Panc1 (cell line): ENCODE data around the gene HORMAD2. TPM values are rescaled to one million over a fixed set of nuclear protein-coding genes. Genes with fewer than 3 reads are reported as not detected.

ENCODE experiments used
- ATAC-seq: fragments of 200-7000 bp; cut with Tn5 transposase; 2 replicates; pipeline ENCODE4 v1.9.1; 2020; ENCODE audit warnings: mild to moderate bottlenecking, moderate library complexity
- BruUV-seq: library from RNA; stranded (reverse); fragments of 400-500 nt; replicated peaks from 2 replicates; lab custom pipeline; 2021; lab: Mats Ljungman, UMichigan
- CTCF ChIA-PET: fragments of 300-600 bp; sonication (Branson Sonifier 250); formaldehyde crosslinking; loops from one replicate; lab custom pipeline; 2022; ENCODE audit warnings: antibody characterized with exemption; lab: Charles Lee
- POLR2A ChIA-PET: fragments of 300-600 bp; sonication (Branson Sonifier 250); formaldehyde crosslinking; loops from one replicate; lab custom pipeline; 2022; ENCODE audit warnings: antibody characterized with exemption; lab: Charles Lee
- DNase-seq: peaks from one replicate; pipeline ENCODE4 v3.0.0-alpha.2; 2010; ENCODE audit warnings: low read depth, low spot score
- H3K27ac ChIP-seq: 2 replicates; pipeline ENCODE4 v1.5.1; 2011; ENCODE audit warnings: mild to moderate bottlenecking, low read length, inconsistent platforms
- H3K27me3 ChIP-seq: fragments of 200-500 bp; sonication (Bioruptor generic); 2 replicates; pipeline ENCODE4 v1.6.0; 2014; ENCODE audit warnings: low read length, inconsistent platforms; ENCODE audit not compliant: control insufficient read depth, insufficient read depth
- H3K36me3 ChIP-seq: fragments of 200-500 bp; sonication (Bioruptor generic); 2 replicates; pipeline ENCODE4 v1.5.1; 2014; ENCODE audit warnings: inconsistent platforms, mild to moderate bottlenecking, low read length, moderate library complexity; ENCODE audit not compliant: control insufficient read depth, insufficient read depth
- H3K4me1 ChIP-seq: 2 replicates; pipeline ENCODE4 v1.5.1; 2011; ENCODE audit warnings: inconsistent platforms, mild to moderate bottlenecking, low read length, moderate library complexity; ENCODE audit not compliant: control insufficient read depth, insufficient read depth
- H3K4me3 ChIP-seq, 2 experiments: 2 replicates each; pipeline ENCODE4 v1.5.1; 2011 to 2012; ENCODE audit warnings: low read depth in 2 of 2, low read length in 2 of 2, mild to moderate bottlenecking in 2 of 2, inconsistent platforms in 1 of 2, moderate library complexity in 1 of 2
- H3K9me3 ChIP-seq: fragments of 200-500 bp; sonication (Bioruptor generic); 2 replicates; pipeline ENCODE4 v1.5.1; 2014; ENCODE audit warnings: low read depth, mild to moderate bottlenecking, inconsistent platforms, low read length, moderate library complexity; ENCODE audit not compliant: control insufficient read depth, insufficient read depth
- POLR2AphosphoS5 ChIP-seq: IDR thresholded peaks from 2 replicates; pipeline ENCODE4 v1.6.1; 2012; ENCODE audit warnings: mild to moderate bottlenecking, low read depth, low read length, moderate library complexity
- SIN3A ChIP-seq: IDR thresholded peaks from 2 replicates; pipeline ENCODE4 v1.6.1; 2012; ENCODE audit warnings: low read depth, mild to moderate bottlenecking, low read length, moderate library complexity, borderline replicate concordance; ENCODE audit not compliant: insufficient read depth
- in situ Hi-C: cut with HindIII; loops from 2 replicates; pipeline ENCODE4 v1.10.0; 2016; ENCODE audit warnings: low sequenced_read_pairs, low pct_unique_long_range_greater_than_20kb
- intact Hi-C: fragments of 100-400 bp; cut with micrococcal nuclease; formaldehyde crosslinking; loops from one replicate; pipeline ENCODE4 v1.10.0; 2022; ENCODE audit not compliant: unreplicated experiment
- total RNA-seq: library from RNA; stranded (reverse); gene quantifications from one replicate; pipeline ENCODE4 v1.2.1, GENCODE V29; 2021; ENCODE audit not compliant: unreplicated experiment
- TF ChIP-seq, protein P1 (sequence below), 2 experiments: IDR thresholded peaks; 2 replicates each; pipeline ENCODE4 v1.6.1; 2011 to 2012; ENCODE audit warnings: low read depth in 2 of 2, control low read depth in 1 of 2, low read length in 1 of 2, mild to moderate bottlenecking in 1 of 2, moderate library complexity in 1 of 2; ENCODE audit not compliant: insufficient read depth in 1 of 2
- TF ChIP-seq, protein P2 (sequence below): fragments of 450-650 bp; IDR thresholded peaks from 2 replicates; pipeline ENCODE4 v1.5.1; 2017; ENCODE audit warnings: mild to moderate bottlenecking

The HORMAD2 gene
- total RNA-seq, 1 experiment from 2014 or later, result not detected

DNA sequence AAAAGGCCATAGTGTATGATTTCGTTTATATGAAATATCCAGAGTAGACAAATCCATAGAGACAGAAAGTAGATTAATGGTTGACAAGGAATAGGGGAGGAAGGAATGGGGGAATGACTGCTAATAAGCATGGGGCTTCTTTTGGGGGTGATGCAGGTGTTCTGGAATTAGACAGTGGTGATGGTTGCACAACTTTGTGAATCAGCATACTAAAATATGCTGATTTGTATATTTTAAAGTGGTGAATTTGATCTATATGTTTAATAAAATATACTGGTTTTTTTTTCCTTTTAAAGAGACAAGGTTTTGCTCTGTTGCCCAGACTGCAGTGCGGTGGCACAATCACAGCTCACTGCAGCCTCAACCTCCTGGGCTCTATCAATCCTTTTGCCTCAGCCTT is 6.5 kb upstream of the HORMAD2 start:
- TF ChIP-seq POLR2AphosphoS5, result no peak
- TF ChIP-seq, protein P1, sequence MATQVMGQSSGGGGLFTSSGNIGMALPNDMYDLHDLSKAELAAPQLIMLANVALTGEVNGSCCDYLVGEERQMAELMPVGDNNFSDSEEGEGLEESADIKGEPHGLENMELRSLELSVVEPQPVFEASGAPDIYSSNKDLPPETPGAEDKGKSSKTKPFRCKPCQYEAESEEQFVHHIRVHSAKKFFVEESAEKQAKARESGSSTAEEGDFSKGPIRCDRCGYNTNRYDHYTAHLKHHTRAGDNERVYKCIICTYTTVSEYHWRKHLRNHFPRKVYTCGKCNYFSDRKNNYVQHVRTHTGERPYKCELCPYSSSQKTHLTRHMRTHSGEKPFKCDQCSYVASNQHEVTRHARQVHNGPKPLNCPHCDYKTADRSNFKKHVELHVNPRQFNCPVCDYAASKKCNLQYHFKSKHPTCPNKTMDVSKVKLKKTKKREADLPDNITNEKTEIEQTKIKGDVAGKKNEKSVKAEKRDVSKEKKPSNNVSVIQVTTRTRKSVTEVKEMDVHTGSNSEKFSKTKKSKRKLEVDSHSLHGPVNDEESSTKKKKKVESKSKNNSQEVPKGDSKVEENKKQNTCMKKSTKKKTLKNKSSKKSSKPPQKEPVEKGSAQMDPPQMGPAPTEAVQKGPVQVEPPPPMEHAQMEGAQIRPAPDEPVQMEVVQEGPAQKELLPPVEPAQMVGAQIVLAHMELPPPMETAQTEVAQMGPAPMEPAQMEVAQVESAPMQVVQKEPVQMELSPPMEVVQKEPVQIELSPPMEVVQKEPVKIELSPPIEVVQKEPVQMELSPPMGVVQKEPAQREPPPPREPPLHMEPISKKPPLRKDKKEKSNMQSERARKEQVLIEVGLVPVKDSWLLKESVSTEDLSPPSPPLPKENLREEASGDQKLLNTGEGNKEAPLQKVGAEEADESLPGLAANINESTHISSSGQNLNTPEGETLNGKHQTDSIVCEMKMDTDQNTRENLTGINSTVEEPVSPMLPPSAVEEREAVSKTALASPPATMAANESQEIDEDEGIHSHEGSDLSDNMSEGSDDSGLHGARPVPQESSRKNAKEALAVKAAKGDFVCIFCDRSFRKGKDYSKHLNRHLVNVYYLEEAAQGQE (IDR thresholded peaks at IDR 0.05; ENCODE audit: insufficient read depth in 1 of 2, low read depth in 2 of 2, low read length in 1 of 2), result no peak
- ATAC-seq (no peak), DNase-seq (no peak)
- ChIA-PET CTCF (no interaction called here), POLR2A (no interaction called here)
- no peaks in the 10 kb centered on the region for H3K4me1 ChIP-seq
- no TSS peak for BruUV-seq
- intact Hi-C loops, result no loop called here
- no peak overlapping the region for H3K27ac ChIP-seq
- no peaks in the 10 kb centered on the region for H3K36me3 ChIP-seq
- in situ Hi-C loops, result no loop called here
- H3K27me3 ChIP-seq, result peaks cover 10% of the 10 kb centered on the region; the same call in 1 of the 2 replicates
- H3K4me3 ChIP-seq, result no peak overlapping the region
- H3K9me3 ChIP-seq, result no peaks in the 10 kb centered on the region

- ATAC-seq (no peak), DNase-seq (no peak)
- BruUV-seq, result no TSS peak
- Histone ChIP-seq H3K4me1 (no peaks in the 10 kb centered on the region), H3K27me3 (peaks cover 10% of the 10 kb centered on the region; the same call in 1 of the 2 replicates), H3K4me3 (no peak overlapping the region), H3K36me3 (no peaks in the 10 kb centered on the region), H3K9me3 (no peaks in the 10 kb centered on the region), H3K27ac (no peak overlapping the region)
- TF ChIP-seq, protein P1 (IDR thresholded peaks at IDR 0.05; ENCODE audit: insufficient read depth in 1 of 2, low read depth in 2 of 2, low read length in 1 of 2), result no peak
- TF ChIP-seq, protein P2, sequence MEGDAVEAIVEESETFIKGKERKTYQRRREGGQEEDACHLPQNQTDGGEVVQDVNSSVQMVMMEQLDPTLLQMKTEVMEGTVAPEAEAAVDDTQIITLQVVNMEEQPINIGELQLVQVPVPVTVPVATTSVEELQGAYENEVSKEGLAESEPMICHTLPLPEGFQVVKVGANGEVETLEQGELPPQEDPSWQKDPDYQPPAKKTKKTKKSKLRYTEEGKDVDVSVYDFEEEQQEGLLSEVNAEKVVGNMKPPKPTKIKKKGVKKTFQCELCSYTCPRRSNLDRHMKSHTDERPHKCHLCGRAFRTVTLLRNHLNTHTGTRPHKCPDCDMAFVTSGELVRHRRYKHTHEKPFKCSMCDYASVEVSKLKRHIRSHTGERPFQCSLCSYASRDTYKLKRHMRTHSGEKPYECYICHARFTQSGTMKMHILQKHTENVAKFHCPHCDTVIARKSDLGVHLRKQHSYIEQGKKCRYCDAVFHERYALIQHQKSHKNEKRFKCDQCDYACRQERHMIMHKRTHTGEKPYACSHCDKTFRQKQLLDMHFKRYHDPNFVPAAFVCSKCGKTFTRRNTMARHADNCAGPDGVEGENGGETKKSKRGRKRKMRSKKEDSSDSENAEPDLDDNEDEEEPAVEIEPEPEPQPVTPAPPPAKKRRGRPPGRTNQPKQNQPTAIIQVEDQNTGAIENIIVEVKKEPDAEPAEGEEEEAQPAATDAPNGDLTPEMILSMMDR, result no peak
- no peak for TF ChIP-seq POLR2AphosphoS5
- TF ChIP-seq SIN3A, result no peak
- ChIA-PET POLR2A (interaction anchor here (1.0 kb wide), 1 partner anchor 12 kb away, joined by 3 read pairs; no protein-coding TSS in a partner anchor), CTCF (no interaction called here)
- intact Hi-C loops (no loop called here), in situ Hi-C loops (no loop called here)
Observed at GRCh38 chr22:30074147-30074546, 6.1 kb upstream of the HORMAD2 start.
